Pancreas (tissue), 10 donors: Measurements from ENCODE around the gene TTLL5. TPM values are rescaled to one million over a fixed set of nuclear protein-coding genes. Genes with fewer than 3 reads are reported as not detected.

Experiments used
- ATAC-seq, 4 donors: fragments of 200-7000 bp; cut with Tn5 transposase; one replicate each; pipeline versions ENCODE4 v1.8.0 to v1.9.1; 2020; ENCODE audit warnings: mild to moderate bottlenecking in 4 of 4, moderate library complexity in 4 of 4
- DNase-seq, 6 donors: peaks; one replicate each; pipeline ENCODE4 v3.0.0-alpha.2; 2020
- FAIRE-seq: peaks from 2 replicates; lab custom pipeline; 2012; peaks lifted over from hg19 to GRCh38; lab: Jason Lieb, UNC
- H3K27ac ChIP-seq, 4 donors: fragments of 200-600 bp; sonication (generic); 1 replicate in 3 of 4; 2 replicates in 1 of 4; pipeline versions ENCODE4 v1.5.0 to v1.8.0; 2020
- H3K27me3 ChIP-seq, 4 donors: fragments of 200-600 bp; one replicate each; pipeline ENCODE4 v1.8.0; 2021
- H3K36me3 ChIP-seq, 3 donors: fragments of 200-600 bp; sonication (generic) in 1 of 3; one replicate each; pipeline versions ENCODE4 v1.5.0 to v1.8.0; 2020 to 2021
- H3K4me1 ChIP-seq, 3 donors: fragments of 200-600 bp; one replicate each; pipeline ENCODE4 v1.8.0; 2021
- H3K4me3 ChIP-seq, 4 donors: fragments of 200-600 bp; sonication (generic) in 2 of 4; one replicate each; pipeline versions ENCODE4 v1.5.0 to v1.8.0; 2020 to 2021
- H3K9me3 ChIP-seq, 4 donors: fragments of 200-600 bp; one replicate each; pipeline ENCODE4 v1.8.0; 2021
- WGBS, 2 donors: extraction: QIAGEN DNeasy Blood & Tissue Kit; methylation state at CpG; one replicate each; pipeline ENCODE4 v1.1.7; 2013; 5-methylcytosine and 5-hydroxymethylcytosine counted together
- intact Hi-C, 3 donors: fragments of 100-400 bp; cut with DNase I; formaldehyde crosslinking; loops; one replicate each; pipeline versions ENCODE4 v1.11.1 to v1.14.2; 2022
- polyA plus RNA-seq, 2 donors: library from polyadenylated mRNA; stranded (reverse); fragments of 200-250 nt; gene quantifications; one replicate each; pipeline ENCODE4 v1.2.3, GENCODE V29; 2013
- total RNA-seq, 6 donors: library from RNA; stranded (reverse); fragmentation: NEBNext Ultra II Directional in 4 of 6; extraction: Animal tissue kit (Norgen Biotek cat#: 25700) in 4 of 6; gene quantifications; one replicate each; pipeline versions ENCODE4 v1.2.1 to v1.2.4, GENCODE V29; 2021 to 2023
- TF ChIP-seq, protein P1 (sequence below), 4 donors: fragments of 200-600 bp; sonication (generic) in 3 of 4; IDR thresholded peaks; one replicate each; pipeline versions ENCODE4 v1.5.0 to v1.8.0; 2021; ENCODE audit warnings: antibody characterized with exemption in 4 of 4
- donor health status: healthy with polysubstance abuse.
- donor health status: DM: no; HTN: no; CAD: no; lungs with moderate emphysema.
- donor health status: DM: no; HTN: no; CAD: no.
- donor health status: control.
- donor health status: control.
- donor health status: Bipolar disorder and iron deficiency.
- donor health status: DM: yes; HTN: yes; CAD: no.
- donor health status: DM: no; HTN: no; CAD: no.
- donor health status: DM: no; HTN: no; CAD: no.
- donor health status: DM: yes; HTN: yes; CAD: no.

The TTLL5 gene
- total and polyA plus RNA-seq, 8 donors: 7.6 to 22.6 (median 12.0) TPM

DNA sequence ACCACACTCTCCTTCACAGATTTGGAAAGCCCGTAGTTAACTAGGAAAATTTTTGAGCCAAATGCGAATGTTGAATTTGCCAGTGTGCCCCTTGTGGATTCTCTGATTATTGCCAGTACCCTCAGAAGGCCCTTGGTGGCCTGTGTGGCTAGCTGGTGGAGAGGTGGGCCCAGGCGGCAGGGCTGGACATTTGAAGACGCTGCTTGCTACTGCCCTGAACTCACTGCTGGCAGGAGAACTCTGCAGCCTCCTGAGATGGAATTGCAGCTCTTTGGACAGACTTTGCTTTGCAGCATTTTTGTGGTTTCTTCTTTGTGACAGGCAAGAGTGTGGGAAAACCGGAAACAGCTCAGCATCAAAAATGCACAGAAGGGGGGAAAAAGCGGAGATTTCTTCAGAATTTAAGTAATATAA lies 223.2 kb downstream of the TTLL5 start:
- ATAC-seq (peak in 3 of 4 donors; percentile 17 to 55 (median 29)), DNase-seq (no peak), FAIRE-seq (no peak)
- Histone ChIP-seq H3K27me3 (no peaks in the 10 kb centered on the region), H3K36me3 (no peaks in the 10 kb centered on the region), H3K4me3 (no peak overlapping the region), H3K4me1 (no peaks in the 10 kb centered on the region), H3K27ac (no peak overlapping the region), H3K9me3 (no peaks in the 10 kb centered on the region)
- TF ChIP-seq, protein P1, sequence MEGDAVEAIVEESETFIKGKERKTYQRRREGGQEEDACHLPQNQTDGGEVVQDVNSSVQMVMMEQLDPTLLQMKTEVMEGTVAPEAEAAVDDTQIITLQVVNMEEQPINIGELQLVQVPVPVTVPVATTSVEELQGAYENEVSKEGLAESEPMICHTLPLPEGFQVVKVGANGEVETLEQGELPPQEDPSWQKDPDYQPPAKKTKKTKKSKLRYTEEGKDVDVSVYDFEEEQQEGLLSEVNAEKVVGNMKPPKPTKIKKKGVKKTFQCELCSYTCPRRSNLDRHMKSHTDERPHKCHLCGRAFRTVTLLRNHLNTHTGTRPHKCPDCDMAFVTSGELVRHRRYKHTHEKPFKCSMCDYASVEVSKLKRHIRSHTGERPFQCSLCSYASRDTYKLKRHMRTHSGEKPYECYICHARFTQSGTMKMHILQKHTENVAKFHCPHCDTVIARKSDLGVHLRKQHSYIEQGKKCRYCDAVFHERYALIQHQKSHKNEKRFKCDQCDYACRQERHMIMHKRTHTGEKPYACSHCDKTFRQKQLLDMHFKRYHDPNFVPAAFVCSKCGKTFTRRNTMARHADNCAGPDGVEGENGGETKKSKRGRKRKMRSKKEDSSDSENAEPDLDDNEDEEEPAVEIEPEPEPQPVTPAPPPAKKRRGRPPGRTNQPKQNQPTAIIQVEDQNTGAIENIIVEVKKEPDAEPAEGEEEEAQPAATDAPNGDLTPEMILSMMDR (IDR thresholded peaks at IDR 0.05): peak in 1 of 4 donors; percentile 11
- WGBS, 2 donors: 78 to 79% methylated on average over 6 of the region's 6 CpGs
- intact Hi-C loops: no loop called here

DNA sequence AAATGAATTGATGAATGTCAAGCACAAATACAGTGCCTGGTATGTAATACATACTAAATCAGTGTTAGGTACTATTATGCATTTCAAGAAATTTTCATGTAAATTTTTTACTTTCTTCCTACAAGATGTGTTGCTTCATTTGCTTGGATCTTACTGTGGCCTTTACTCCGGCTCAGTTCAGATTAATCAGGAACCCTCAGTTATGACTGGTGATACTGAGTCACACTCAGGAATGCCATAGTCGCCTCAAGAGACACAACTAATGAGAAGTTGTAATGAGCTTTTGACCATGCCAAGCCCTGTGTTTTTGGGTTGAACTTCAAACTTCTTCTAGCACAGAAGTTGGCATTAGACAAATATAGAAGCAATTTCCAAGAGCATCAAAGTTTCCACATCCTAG lies 224.8 kb downstream of the TTLL5 start:
- DNase-seq (no peak), FAIRE-seq (no peak), ATAC-seq (peak in 1 of 4 donors; percentile 61)
- no peaks in the 10 kb centered on the region for H3K36me3 ChIP-seq
- H3K9me3 ChIP-seq: no peaks in the 10 kb centered on the region
- H3K4me3 ChIP-seq: no peak overlapping the region
- TF ChIP-seq, protein P1 (IDR thresholded peaks at IDR 0.05): no peak
- intact Hi-C loops: no loop called here
- H3K27ac ChIP-seq: no peak overlapping the region
- H3K27me3 ChIP-seq: no peaks in the 10 kb centered on the region
- 90 to 92% methylated on average over 2 of the region's 2 CpGs for WGBS, 2 donors
- H3K4me1 ChIP-seq: no peaks in the 10 kb centered on the region

DNA sequence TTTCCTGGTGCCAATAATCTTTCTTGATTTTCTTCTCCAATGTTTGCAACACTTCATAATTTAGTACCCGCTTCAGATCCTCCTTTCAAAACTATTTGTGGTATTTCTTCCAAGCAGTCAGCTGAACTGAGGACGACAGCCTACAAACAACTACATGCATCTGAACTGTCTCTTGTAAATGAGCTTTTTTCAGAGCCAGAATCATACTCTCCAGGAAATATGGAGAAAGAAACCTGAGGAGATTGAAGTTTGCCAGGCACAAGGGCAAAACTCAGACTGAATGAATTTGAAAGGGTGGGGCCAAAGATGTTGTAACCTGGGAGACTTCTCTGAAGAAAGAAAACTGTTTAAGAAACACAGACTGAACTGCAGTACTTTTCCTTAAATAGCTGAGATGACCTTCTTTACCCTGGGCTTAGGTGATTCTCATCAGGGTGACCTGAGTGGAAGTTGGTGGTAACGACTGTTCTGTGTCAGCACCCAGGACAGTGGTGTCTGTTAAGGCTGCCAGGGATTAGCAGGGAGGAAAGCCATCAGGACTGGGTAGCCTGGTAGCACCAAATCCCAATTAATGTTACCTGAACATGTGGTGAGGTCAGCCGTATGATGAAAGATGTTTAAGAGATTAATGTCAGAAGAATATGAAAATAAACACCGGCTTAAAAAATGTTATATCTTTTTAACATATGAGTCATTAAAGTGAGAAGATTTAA lies 225.7 kb downstream of the TTLL5 start:
- Histone ChIP-seq H3K4me3 (no peak overlapping the region), H3K36me3 (no peaks in the 10 kb centered on the region), H3K9me3 (no peaks in the 10 kb centered on the region), H3K4me1 (no peaks in the 10 kb centered on the region), H3K27ac (no peak overlapping the region), H3K27me3 (no peaks in the 10 kb centered on the region)
- WGBS, 2 donors: 89% methylated on average over 5 of the region's 5 CpGs
- no peak for DNase-seq
- TF ChIP-seq, protein P1 (IDR thresholded peaks at IDR 0.05): no peak
- FAIRE-seq: no peak
- intact Hi-C loops: no loop called here
- ATAC-seq: peak in 1 of 4 donors; percentile 30

DNA sequence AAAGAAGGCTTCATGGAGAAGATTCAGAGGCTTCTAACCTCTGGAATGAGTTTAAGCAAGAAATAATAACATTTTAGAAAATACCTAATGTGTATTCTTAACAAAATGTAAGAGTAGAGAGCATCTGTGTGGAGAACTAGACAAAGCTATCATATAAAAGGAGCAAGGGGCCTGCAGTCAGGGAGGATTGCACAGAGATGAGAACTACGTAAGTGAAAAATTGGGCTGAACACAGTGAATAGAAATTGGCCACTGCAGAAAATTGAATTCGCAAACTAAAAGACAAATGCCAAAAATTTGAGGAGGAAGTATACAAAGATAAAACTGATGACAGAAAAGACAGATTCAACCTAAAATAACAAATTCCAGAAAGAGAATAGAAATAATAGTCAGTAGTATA lies 227.9 kb downstream of the TTLL5 start:
- no peaks in the 10 kb centered on the region for H3K36me3 ChIP-seq
- H3K27me3 ChIP-seq: no peaks in the 10 kb centered on the region
- H3K4me1 ChIP-seq: no peaks in the 10 kb centered on the region
- no peak for FAIRE-seq
- no peak overlapping the region for H3K4me3 ChIP-seq
- H3K27ac ChIP-seq: no peak overlapping the region
- intact Hi-C loops: no loop called here
- no peak for DNase-seq
- no peak for ATAC-seq
- no peaks in the 10 kb centered on the region for H3K9me3 ChIP-seq
- 92 to 93% methylated on average over 2 of the region's 2 CpGs for WGBS, 2 donors
- TF ChIP-seq, protein P1 (IDR thresholded peaks at IDR 0.05): no peak

DNA sequence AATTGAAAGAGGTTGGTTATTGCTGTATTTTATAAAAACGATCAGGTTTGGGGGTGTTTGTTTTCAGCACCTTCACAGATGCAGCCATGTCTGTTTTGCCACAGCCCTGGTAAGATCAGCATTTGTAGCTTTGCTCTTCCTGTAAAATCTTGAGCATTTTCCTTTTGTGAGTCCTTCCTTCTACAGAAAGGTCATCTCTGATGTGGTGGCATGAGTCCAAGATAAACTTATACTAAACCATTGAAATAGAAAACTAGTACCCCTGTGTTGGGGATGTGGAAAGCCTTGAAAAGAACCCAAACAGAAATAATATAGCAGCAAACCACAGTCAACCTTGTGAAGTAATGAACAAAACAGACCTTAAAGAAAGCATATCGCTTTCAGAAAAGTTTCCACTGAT lies 235.3 kb downstream of the TTLL5 start:
- WGBS, 2 donors: 76 to 92% methylated on average over 2 of the region's 2 CpGs
- no peak for DNase-seq
- TF ChIP-seq, protein P1 (IDR thresholded peaks at IDR 0.05): no peak
- intact Hi-C loops: no loop called here
- Histone ChIP-seq H3K9me3 (no peaks in the 10 kb centered on the region), H3K27ac (no peak overlapping the region), H3K27me3 (no peaks in the 10 kb centered on the region), H3K36me3 (no peaks in the 10 kb centered on the region), H3K4me3 (no peak overlapping the region), H3K4me1 (no peaks in the 10 kb centered on the region)
- ATAC-seq: no peak
- FAIRE-seq: no peak
